Duodenal mucosa (tissue), 2 donors: ENCODE data around the gene BRINP3.

Experiments used
- H3K27ac ChIP-seq: one replicate; pipeline ENCODE4 v1.7.0; 2013; ENCODE audit warnings: low read depth, low read length
- H3K27me3 ChIP-seq, 2 donors: one replicate each; pipeline ENCODE4 v1.7.0; 2013; ENCODE audit warnings: low read length in 2 of 2, control low read depth in 1 of 2; ENCODE audit not compliant: insufficient read depth in 2 of 2, control insufficient read depth in 1 of 2
- H3K36me3 ChIP-seq, 2 donors: one replicate each; pipeline ENCODE4 v1.7.0; 2013; ENCODE audit warnings: low read length in 2 of 2, control low read depth in 1 of 2; ENCODE audit not compliant: insufficient read depth in 2 of 2, control insufficient read depth in 1 of 2
- H3K4me1 ChIP-seq, 2 donors: one replicate each; pipeline ENCODE4 v1.7.0; 2013; ENCODE audit warnings: low read length in 2 of 2, control low read depth in 1 of 2; ENCODE audit not compliant: insufficient read depth in 2 of 2, control insufficient read depth in 1 of 2
- H3K4me3 ChIP-seq, 2 donors: one replicate each; pipeline ENCODE4 v1.7.0; 2013; ENCODE audit warnings: low read length in 2 of 2, low read depth in 1 of 2
- H3K9ac ChIP-seq, 2 donors: one replicate each; pipeline ENCODE4 v1.7.0; 2013; ENCODE audit warnings: low read length in 2 of 2, low read depth in 1 of 2
- H3K9me3 ChIP-seq, 2 donors: one replicate each; pipeline ENCODE4 v1.7.0; 2013; ENCODE audit warnings: low read length in 2 of 2, control low read depth in 1 of 2; ENCODE audit not compliant: control insufficient read depth in 1 of 2

The BRINP3 gene

DNA sequence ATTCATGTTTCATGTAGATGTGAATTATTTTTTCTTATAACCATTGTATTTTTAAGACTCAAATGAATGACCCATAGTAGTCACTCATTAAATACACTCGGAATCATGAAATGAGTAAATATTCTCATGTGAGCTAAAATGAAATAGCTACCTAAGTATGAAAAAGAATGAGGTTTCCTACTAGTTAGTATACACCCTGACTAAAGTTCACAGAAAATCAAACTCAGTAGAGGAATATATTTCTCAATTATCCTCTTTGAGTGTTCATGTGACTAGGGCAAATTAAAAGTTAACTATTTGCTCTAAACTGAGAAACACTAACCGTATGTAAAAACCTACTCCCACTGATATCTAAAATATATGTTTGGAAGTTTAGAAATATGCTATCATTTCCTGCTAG lies 187.8 kb downstream of the BRINP3 start:
- Histone ChIP-seq H3K27me3 (no peaks in the 10 kb centered on the region), H3K4me1 (no peaks in the 10 kb centered on the region), H3K36me3 (no peaks in the 10 kb centered on the region), H3K9ac (no peak overlapping the region), H3K27ac (no peak overlapping the region), H3K9me3 (no peaks in the 10 kb centered on the region), H3K4me3 (no peak overlapping the region)

- no peaks in the 10 kb centered on the region for H3K27me3 ChIP-seq
- no peak overlapping the region for H3K27ac ChIP-seq
- H3K36me3 ChIP-seq, result no peaks in the 10 kb centered on the region
- H3K4me1 ChIP-seq, result no peaks in the 10 kb centered on the region
- H3K9me3 ChIP-seq, result no peaks in the 10 kb centered on the region
- H3K9ac ChIP-seq, result no peak overlapping the region
- no peak overlapping the region for H3K4me3 ChIP-seq
Observed at GRCh38 chr1:190286111-190286510, 191.6 kb downstream of the BRINP3 start.

GRCh38 chr1:190277107-190277506 lies 200.6 kb downstream of the BRINP3 start:
- Histone ChIP-seq H3K9ac (no peak overlapping the region), H3K4me1 (no peaks in the 10 kb centered on the region), H3K4me3 (no peak overlapping the region), H3K9me3 (no peaks in the 10 kb centered on the region), H3K36me3 (no peaks in the 10 kb centered on the region), H3K27ac (no peak overlapping the region), H3K27me3 (no peaks in the 10 kb centered on the region)

GRCh38 chr1:190274721-190275120 lies 202.9 kb downstream of the BRINP3 start:
- no peaks in the 10 kb centered on the region for H3K36me3 ChIP-seq
- no peaks in the 10 kb centered on the region for H3K9me3 ChIP-seq

DNA sequence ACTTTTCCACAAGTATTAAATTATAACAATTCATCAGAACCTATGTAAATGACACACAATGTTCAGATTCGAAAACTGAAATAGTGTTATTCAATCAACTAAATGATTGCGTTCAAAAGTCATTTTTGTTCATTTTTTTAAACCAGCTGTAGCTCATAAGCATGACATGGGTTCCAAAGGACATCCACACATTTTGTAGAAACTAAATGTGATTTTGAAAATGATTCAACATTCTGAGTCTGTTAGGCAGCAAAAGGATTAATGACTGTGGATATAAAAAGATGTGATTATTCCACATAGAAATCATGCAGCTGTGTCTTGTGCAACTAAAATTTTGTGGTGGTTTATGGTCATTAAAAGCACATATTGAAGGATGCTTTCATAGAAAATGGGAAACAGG lies 204.5 kb downstream of the BRINP3 start:
- H3K9ac ChIP-seq, result no peak overlapping the region
- H3K4me3 ChIP-seq, result no peak overlapping the region
- no peaks in the 10 kb centered on the region for H3K4me1 ChIP-seq
- H3K9me3 ChIP-seq, result no peaks in the 10 kb centered on the region
- H3K27me3 ChIP-seq, result no peaks in the 10 kb centered on the region
- H3K36me3 ChIP-seq, result no peaks in the 10 kb centered on the region
- no peak overlapping the region for H3K27ac ChIP-seq

More at GRCh38 chr1:190274721-190275120, 202.9 kb downstream of the BRINP3 start:
- Histone ChIP-seq H3K27ac (no peak overlapping the region), H3K4me1 (no peaks in the 10 kb centered on the region), H3K27me3 (no peaks in the 10 kb centered on the region), H3K4me3 (no peak overlapping the region), H3K9ac (no peak overlapping the region)

DNA sequence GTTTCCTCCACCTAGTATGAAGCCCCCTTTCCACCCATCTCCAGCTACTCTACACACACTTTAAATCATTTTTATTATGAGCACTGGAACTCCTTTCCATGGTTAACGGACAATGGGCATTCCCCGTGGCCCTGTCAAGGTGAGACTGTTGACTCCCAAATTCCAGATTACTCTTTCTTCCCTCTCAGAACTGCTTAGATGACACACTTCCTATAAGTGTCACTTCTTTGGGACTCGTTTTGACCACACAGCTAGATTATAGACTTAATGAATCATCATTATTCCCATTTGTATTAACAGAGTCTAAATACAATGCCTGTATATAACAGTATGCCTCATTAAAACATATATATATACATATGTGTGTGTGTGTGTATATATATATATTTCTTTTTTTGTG lies 215.1 kb downstream of the BRINP3 start:
- Histone ChIP-seq H3K9me3 (no peaks in the 10 kb centered on the region), H3K4me1 (no peaks in the 10 kb centered on the region), H3K4me3 (no peak overlapping the region), H3K9ac (no peak overlapping the region), H3K27me3 (no peaks in the 10 kb centered on the region), H3K36me3 (no peaks in the 10 kb centered on the region), H3K27ac (no peak overlapping the region)

GRCh38 chr1:190259424-190259823 lies 218.2 kb downstream of the BRINP3 start:
- H3K9ac ChIP-seq, result no peak overlapping the region

GRCh38 chr1:190258003-190258402 lies 219.7 kb downstream of the BRINP3 start:
- H3K4me1 ChIP-seq, result no peaks in the 10 kb centered on the region
- no peak overlapping the region for H3K27ac ChIP-seq
- H3K9ac ChIP-seq, result no peak overlapping the region

More at GRCh38 chr1:190259424-190259823, 218.2 kb downstream of the BRINP3 start:
- no peaks in the 10 kb centered on the region for H3K9me3 ChIP-seq
- H3K4me1 ChIP-seq, result no peaks in the 10 kb centered on the region
- H3K27me3 ChIP-seq, result no peaks in the 10 kb centered on the region
- no peak overlapping the region for H3K4me3 ChIP-seq
- H3K27ac ChIP-seq, result no peak overlapping the region
- no peaks in the 10 kb centered on the region for H3K36me3 ChIP-seq

DNA sequence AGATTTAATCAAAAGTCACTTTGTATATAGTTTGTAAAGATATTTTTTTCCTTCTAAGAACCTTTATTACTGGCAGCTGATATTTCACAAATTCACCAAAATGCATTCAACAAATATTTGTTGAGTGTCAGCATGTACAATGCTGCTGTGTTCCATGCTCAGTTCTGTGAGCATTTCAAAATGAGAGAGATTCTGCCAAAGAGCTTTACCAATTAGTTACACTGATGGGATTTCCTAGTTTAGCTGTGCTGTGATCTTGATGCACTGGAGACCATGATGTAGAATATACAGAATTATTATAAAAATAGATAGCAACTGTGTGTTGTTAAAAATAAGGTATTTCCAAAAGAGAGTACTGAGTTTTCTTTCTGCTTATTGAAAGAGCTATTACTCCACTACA lies 225.6 kb downstream of the BRINP3 start:
- Histone ChIP-seq H3K36me3 (no peaks in the 10 kb centered on the region), H3K27me3 (no peaks in the 10 kb centered on the region), H3K27ac (no peak overlapping the region), H3K9ac (no peak overlapping the region), H3K9me3 (no peaks in the 10 kb centered on the region), H3K4me1 (no peaks in the 10 kb centered on the region), H3K4me3 (no peak overlapping the region)

More at GRCh38 chr1:190258003-190258402, 219.7 kb downstream of the BRINP3 start:
- no peaks in the 10 kb centered on the region for H3K27me3 ChIP-seq
- H3K36me3 ChIP-seq, result no peaks in the 10 kb centered on the region
- no peaks in the 10 kb centered on the region for H3K9me3 ChIP-seq
- H3K4me3 ChIP-seq, result no peak overlapping the region

DNA sequence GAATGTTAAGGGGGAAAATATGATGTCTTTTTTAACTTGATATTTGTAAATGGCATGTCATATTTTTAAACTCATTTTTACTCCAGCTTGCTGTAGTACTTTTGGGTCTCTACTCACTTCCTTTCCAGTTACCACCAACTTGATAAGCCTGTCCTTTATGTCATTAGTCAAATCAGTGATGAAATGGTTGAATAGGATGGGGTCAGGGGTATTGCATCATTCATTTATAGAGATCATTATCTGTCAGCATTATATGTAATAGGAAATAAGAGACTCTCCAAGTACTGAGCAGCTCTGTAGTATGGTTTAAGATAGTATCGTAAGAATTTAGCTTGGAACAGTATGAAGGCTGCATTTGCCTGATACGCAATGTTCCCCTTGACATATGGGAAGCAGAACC lies 227.3 kb downstream of the BRINP3 start:
- Histone ChIP-seq H3K9ac (no peak overlapping the region), H3K4me3 (no peak overlapping the region), H3K9me3 (no peaks in the 10 kb centered on the region), H3K27me3 (no peaks in the 10 kb centered on the region), H3K36me3 (no peaks in the 10 kb centered on the region), H3K4me1 (no peaks in the 10 kb centered on the region), H3K27ac (no peak overlapping the region)

GRCh38 chr1:190244406-190244805 lies 233.3 kb downstream of the BRINP3 start:
- no peaks in the 10 kb centered on the region for H3K9me3 ChIP-seq
- H3K27ac ChIP-seq, result no peak overlapping the region
- no peaks in the 10 kb centered on the region for H3K36me3 ChIP-seq
- H3K4me3 ChIP-seq, result no peak overlapping the region
- no peak overlapping the region for H3K9ac ChIP-seq
- H3K27me3 ChIP-seq, result no peaks in the 10 kb centered on the region
- no peaks in the 10 kb centered on the region for H3K4me1 ChIP-seq
